Type B pancreatic cell (in vitro differentiated cells): ENCODE results near the gene MOSMO. TPM values are rescaled to one million over a fixed set of nuclear protein-coding genes. Genes with fewer than 3 reads are reported as not detected.
A peak's percentile ranks its signal among the peaks of the same experiment; 100 is the strongest.

Source experiments
- DNase-seq: peaks from one replicate; pipeline ENCODE4 v3.0.0; 2021; ENCODE audit warnings: mixed read lengths; ENCODE audit not compliant: unreplicated experiment; ENCODE audit errors: extremely low spot score
- H3K27ac Mint-ChIP-seq: 2 replicates; pipeline ENCODE4 v1.8.0; 2021; ENCODE audit warnings: mild to moderate bottlenecking, mixed read lengths
- H3K27me3 Mint-ChIP-seq: 2 replicates; pipeline ENCODE4 v1.8.0; 2021; ENCODE audit warnings: mixed read lengths
- H3K36me3 Mint-ChIP-seq: 2 replicates; pipeline ENCODE4 v1.8.0; 2021; ENCODE audit warnings: mixed read lengths
- H3K4me1 Mint-ChIP-seq: one replicate; pipeline ENCODE4 v1.8.0; 2021; ENCODE audit warnings: mixed read lengths; ENCODE audit not compliant: unreplicated experiment
- H3K4me3 Mint-ChIP-seq: 2 replicates; pipeline ENCODE4 v1.8.0; 2021; ENCODE audit warnings: mild to moderate bottlenecking, mixed read lengths
- H3K9me3 Mint-ChIP-seq: 2 replicates; pipeline ENCODE4 v1.8.0; 2021; ENCODE audit warnings: mixed read lengths
- total RNA-seq: library from RNA; stranded (reverse); gene quantifications from 2 replicates; pipeline ENCODE4 v1.2.1, GENCODE V29; 2021; ENCODE audit warnings: low replicate concordance
- TF ChIP-seq, protein P1 (sequence below): fragments of 200-600 bp; sonication (generic); conservative IDR thresholded peaks from 2 replicates; pipeline ENCODE4 v1.5.0; 2021; ENCODE audit warnings: antibody characterized with exemption, mild to moderate bottlenecking

Gene MOSMO
- total RNA-seq, 1 donor from 2014 or later: 13.5 TPM

DNA sequence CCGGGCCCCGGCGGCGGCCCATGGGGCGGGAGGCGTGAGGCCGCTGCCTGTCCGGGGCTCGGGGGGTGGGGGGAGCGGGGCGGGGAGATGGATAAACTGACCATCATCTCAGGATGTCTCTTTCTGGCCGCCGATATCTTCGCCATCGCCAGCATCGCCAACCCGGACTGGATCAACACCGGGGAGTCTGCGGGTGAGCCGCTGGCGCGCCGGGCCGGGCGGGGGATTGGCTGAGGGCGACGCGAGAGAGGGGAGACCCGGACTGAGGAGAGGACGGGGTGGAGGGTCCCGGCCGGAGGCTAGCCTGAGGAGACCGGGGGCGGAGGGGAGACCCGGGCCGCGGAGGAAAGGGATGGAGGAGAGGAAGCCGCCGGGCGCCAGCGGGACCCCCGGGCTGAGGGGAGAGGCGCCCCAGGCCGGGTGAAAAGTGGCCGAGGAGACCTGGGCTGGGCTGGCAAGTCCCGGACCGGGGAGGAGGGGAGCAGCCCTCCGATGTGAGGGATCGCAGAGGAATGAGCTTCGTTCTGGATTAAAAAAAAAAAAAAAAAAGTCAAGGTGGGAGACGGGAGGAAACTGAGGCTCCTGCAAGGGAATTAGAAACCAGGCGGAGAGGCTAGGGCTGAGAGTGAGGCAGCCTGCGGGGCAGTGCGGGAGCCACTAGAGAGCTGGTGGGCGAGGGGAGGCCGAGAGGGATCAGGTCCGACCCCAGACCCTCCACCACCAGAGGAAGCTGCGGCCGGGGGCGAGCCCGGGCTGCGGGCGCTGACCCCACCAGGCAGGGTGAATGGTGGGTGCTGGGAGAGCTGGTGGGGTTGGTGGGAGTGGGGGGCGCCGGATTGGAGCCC is 526 bp downstream of the MOSMO start:
- DNase-seq: peak; percentile 71
- Mint-ChIP-seq H3K27ac (no peak overlapping the region), H3K36me3 (peaks cover 4% of the 10 kb centered on the region), H3K4me1 (peaks cover 20% of the 10 kb centered on the region), H3K27me3 (peaks cover 17% of the 10 kb centered on the region), H3K4me3 (peak overlapping the region; percentile 89), H3K9me3 (no peaks in the 10 kb centered on the region)
- TF ChIP-seq, protein P1, sequence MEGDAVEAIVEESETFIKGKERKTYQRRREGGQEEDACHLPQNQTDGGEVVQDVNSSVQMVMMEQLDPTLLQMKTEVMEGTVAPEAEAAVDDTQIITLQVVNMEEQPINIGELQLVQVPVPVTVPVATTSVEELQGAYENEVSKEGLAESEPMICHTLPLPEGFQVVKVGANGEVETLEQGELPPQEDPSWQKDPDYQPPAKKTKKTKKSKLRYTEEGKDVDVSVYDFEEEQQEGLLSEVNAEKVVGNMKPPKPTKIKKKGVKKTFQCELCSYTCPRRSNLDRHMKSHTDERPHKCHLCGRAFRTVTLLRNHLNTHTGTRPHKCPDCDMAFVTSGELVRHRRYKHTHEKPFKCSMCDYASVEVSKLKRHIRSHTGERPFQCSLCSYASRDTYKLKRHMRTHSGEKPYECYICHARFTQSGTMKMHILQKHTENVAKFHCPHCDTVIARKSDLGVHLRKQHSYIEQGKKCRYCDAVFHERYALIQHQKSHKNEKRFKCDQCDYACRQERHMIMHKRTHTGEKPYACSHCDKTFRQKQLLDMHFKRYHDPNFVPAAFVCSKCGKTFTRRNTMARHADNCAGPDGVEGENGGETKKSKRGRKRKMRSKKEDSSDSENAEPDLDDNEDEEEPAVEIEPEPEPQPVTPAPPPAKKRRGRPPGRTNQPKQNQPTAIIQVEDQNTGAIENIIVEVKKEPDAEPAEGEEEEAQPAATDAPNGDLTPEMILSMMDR: no peak

DNA sequence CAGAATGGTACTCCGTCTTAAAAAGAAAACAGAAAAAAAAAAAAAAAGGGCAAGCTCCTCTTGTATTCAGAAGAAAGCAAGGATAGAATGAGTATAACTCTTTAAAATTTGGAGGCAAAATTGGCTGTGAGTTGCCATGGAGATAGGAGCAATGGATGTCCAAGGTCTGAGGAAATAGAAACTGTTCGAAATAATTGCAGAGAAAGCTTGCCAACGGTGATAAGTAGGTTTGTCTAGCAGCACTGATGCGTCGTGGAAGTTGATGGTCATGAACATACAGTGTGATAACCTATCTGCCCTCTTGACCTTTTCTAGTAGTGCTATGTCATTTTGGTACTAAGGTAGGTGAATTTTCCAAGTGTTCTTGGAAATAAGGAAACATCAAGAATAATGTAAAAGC is 3.0 kb downstream of the MOSMO start:
- no peak for DNase-seq
- TF ChIP-seq, protein P1: no peak
- H3K9me3 Mint-ChIP-seq: no peaks in the 10 kb centered on the region

DNA sequence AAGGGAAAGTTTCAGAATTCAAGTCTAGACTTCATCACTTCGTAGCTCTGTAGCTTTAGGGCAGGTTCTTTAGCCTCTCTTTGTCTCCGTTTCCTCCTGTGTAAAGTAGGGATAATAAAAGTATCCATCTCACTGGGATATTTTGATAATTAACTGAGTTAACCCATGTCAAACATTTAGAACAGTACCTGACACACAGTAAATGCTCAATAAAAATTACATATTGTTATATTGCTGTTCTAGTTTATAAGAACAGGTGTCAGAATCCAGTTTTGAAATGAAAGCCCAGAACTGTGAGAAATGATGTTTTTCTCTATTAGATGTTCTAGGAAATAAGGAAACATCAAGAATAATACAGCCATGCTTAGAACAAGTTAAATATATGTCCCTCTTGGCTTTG is 4.3 kb downstream of the MOSMO start:
- H3K27ac Mint-ChIP-seq: no peak overlapping the region
- no peaks in the 10 kb centered on the region for H3K9me3 Mint-ChIP-seq
- H3K36me3 Mint-ChIP-seq: peaks cover 4% of the 10 kb centered on the region
- H3K4me1 Mint-ChIP-seq: peaks cover 13% of the 10 kb centered on the region
- H3K27me3 Mint-ChIP-seq: peaks cover 1% of the 10 kb centered on the region
- TF ChIP-seq, protein P1: no peak
- H3K4me3 Mint-ChIP-seq: no peak overlapping the region
- no peak for DNase-seq

More for the DNA sequence above, 3.0 kb downstream of the MOSMO start:
- no peak overlapping the region for H3K27ac Mint-ChIP-seq
- H3K36me3 Mint-ChIP-seq: peaks cover 4% of the 10 kb centered on the region
- H3K4me3 Mint-ChIP-seq: no peak overlapping the region
- H3K4me1 Mint-ChIP-seq: peaks cover 20% of the 10 kb centered on the region
- H3K27me3 Mint-ChIP-seq: peaks cover 5% of the 10 kb centered on the region

DNA sequence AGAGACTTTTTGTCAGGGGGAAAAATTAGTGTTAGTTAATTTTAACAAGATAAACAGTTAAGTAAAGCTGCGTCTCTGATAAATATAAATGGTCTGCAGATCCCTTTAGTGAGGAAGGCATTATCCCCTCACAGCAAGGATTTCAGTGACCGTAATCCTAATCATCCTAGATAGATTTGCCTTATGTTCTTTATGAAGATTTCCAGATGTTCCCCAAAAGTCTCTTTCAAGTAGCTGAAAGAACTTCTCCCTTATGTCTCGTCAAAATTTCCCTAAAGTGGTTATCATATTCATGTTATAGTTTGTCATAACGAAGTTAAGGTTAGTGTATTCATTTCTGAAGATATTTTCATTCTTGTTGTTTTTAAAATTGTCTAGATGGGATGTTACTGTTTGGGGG is 5.6 kb downstream of the MOSMO start:
- DNase-seq: no peak
- TF ChIP-seq, protein P1: no peak

DNA sequence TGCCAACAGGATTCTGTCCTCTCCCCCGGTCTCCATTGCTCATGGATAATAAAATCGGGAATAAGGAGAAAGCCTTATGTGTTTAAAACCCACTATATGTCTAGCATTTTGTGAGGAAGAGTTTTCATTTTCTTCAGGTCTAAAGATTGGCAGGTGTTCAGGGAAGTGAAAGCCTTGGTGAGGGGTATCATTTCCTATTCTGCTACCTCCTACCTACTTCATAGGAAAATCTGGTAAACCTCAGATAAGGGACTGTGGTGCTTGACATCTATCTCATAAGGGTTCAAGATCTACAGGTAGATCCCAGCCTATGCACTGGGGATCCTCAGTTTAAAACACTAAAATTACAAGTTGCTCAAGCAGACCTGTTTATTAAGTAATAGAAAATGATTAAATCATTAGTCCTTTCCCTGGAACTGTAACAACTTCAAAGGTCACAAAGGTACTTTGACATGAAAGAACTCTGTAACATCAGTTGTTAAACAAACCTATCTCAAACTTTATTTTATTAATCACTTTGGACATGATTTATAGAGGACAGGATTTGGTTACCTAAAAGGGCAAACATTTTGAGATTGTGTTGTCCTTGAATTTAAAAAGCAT is 6.5 kb downstream of the MOSMO start:
- H3K27ac Mint-ChIP-seq: no peak overlapping the region
- no peak for DNase-seq
- no peak overlapping the region for H3K4me3 Mint-ChIP-seq
- TF ChIP-seq, protein P1: no peak
- peaks cover 4% of the 10 kb centered on the region for H3K36me3 Mint-ChIP-seq
- H3K9me3 Mint-ChIP-seq: no peaks in the 10 kb centered on the region
- H3K4me1 Mint-ChIP-seq: peaks cover 16% of the 10 kb centered on the region
- no peaks in the 10 kb centered on the region for H3K27me3 Mint-ChIP-seq

More for the DNA sequence above, 5.6 kb downstream of the MOSMO start:
- H3K4me1 Mint-ChIP-seq: peaks cover 18% of the 10 kb centered on the region
- H3K36me3 Mint-ChIP-seq: peaks cover 4% of the 10 kb centered on the region
- H3K9me3 Mint-ChIP-seq: no peaks in the 10 kb centered on the region
- H3K27me3 Mint-ChIP-seq: no peaks in the 10 kb centered on the region
- no peak overlapping the region for H3K4me3 Mint-ChIP-seq
- H3K27ac Mint-ChIP-seq: no peak overlapping the region
